GM12801 (cell line): ENCODE data around the gene DCAF8.
A peak's percentile ranks its signal among the peaks of the same experiment; 100 is the strongest.

ENCODE experiments used
- TF ChIP-seq, protein P1 (sequence below): IDR thresholded peaks from one replicate; pipeline ENCODE4 v1.5.1; 2011; ENCODE audit warnings: control low read depth; ENCODE audit not compliant: insufficient read length; ENCODE audit errors: extremely low read depth

The DCAF8 gene

GRCh38 chr1:160293020-160293968 lies 30.9 kb upstream of the DCAF8 start:
- TF ChIP-seq, protein P1, sequence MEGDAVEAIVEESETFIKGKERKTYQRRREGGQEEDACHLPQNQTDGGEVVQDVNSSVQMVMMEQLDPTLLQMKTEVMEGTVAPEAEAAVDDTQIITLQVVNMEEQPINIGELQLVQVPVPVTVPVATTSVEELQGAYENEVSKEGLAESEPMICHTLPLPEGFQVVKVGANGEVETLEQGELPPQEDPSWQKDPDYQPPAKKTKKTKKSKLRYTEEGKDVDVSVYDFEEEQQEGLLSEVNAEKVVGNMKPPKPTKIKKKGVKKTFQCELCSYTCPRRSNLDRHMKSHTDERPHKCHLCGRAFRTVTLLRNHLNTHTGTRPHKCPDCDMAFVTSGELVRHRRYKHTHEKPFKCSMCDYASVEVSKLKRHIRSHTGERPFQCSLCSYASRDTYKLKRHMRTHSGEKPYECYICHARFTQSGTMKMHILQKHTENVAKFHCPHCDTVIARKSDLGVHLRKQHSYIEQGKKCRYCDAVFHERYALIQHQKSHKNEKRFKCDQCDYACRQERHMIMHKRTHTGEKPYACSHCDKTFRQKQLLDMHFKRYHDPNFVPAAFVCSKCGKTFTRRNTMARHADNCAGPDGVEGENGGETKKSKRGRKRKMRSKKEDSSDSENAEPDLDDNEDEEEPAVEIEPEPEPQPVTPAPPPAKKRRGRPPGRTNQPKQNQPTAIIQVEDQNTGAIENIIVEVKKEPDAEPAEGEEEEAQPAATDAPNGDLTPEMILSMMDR, result no peak

- TF ChIP-seq, protein P1, result peak; percentile 42
Observed at GRCh38 chr1:160291248-160292220, 29.2 kb upstream of the DCAF8 start.

- TF ChIP-seq, protein P1, result no peak
Observed at GRCh38 chr1:160285506-160285905, 23.2 kb upstream of the DCAF8 start.

- TF ChIP-seq, protein P1, result no peak
Observed at GRCh38 chr1:160284782-160285344, 22.5 kb upstream of the DCAF8 start, which contains the start of gene PEX19. Gene PEX19 (minus strand): TSS chr1:160285133. CDS start chr1:160285124, 9 bp downstream.

- TF ChIP-seq, protein P1, result no peak
Observed at GRCh38 chr1:160284220-160284781, 22.0 kb upstream of the DCAF8 start.

DNA sequence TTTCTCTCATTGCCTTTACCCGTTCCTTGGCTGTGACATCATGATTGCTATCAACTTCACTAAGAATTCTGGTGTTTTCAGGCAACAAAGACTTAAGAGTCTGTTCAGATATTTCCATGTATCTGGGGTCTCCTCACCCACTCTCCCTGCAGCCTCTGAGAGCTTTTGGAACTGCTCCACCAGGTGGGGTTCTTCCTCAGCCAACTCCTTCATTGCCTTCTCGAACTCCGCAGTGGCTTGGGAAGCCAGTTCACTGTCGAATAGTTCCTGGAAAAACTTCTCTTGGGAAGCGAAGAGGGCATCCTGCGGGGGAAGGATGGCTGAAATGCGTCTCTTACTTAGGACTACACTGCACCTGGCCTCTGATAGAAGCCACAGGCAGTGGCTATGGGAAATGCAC lies 20.5 kb upstream of the DCAF8 start:
- TF ChIP-seq, protein P1, result no peak
